ENCODE measurements around the gene TOMT.
A peak's percentile ranks its signal among the peaks of the same experiment; 100 is the strongest.
"Not testable (repeated sequence)": the region's sequence is repeated elsewhere in the genome, so short reads cannot be mapped to it uniquely, and the experiment has no call there.

The TOMT gene

GRCh38 chr11:72129381-72129780, 23.7 kb downstream of the TOMT start:
- Histone ChIP-seq H3K4me1 (ENCODE audit: control insufficient read depth, insufficient read depth, low read length) (no peaks in the 10 kb centered on the region), H3K4me3 (ENCODE audit: low read length) (no peak overlapping the region), H3K4me2 (ENCODE audit: low read length) (no peak overlapping the region), H3K36me3 (ENCODE audit: insufficient read depth, low read length) (no peaks in the 10 kb centered on the region), H3K9me3 (replicated peaks; ENCODE audit: low read length) (peaks cover 3% of the 10 kb centered on the region), H3K27me3 (ENCODE audit: control insufficient read depth, insufficient read depth, low read length) (peaks cover 12% of the 10 kb centered on the region), H3K9ac (ENCODE audit: low read depth, low read length) (no peak overlapping the region)

- no peaks in the 10 kb centered on the region for H3K36me3 ChIP-seq (ENCODE audit: insufficient read depth, low read length)
- H3K27me3 ChIP-seq (ENCODE audit: control insufficient read depth, insufficient read depth, low read length) = peaks cover 12% of the 10 kb centered on the region
- H3K4me3 ChIP-seq (ENCODE audit: low read length) = no peak overlapping the region
- no peak overlapping the region for H3K4me2 ChIP-seq (ENCODE audit: low read length)
- H3K4me1 ChIP-seq (ENCODE audit: control insufficient read depth, insufficient read depth, low read length) = peaks cover 4% of the 10 kb centered on the region
- peaks cover 3% of the 10 kb centered on the region for H3K9me3 ChIP-seq (replicated peaks; ENCODE audit: low read length)
- no peak overlapping the region for H3K9ac ChIP-seq (ENCODE audit: low read depth, low read length)
These were observed 26.9 kb downstream of the TOMT start for GRCh38 chr11:72132646-72133045.

- H3K9me3 ChIP-seq (replicated peaks; ENCODE audit: low read length); H3K4me2 ChIP-seq (ENCODE audit: low read length); H3K4me3 ChIP-seq (ENCODE audit: low read length); H3K36me3 ChIP-seq (ENCODE audit: insufficient read depth, low read length); H3K27me3 ChIP-seq (ENCODE audit: control insufficient read depth, insufficient read depth, low read length); H3K9ac ChIP-seq (ENCODE audit: low read depth, low read length): not testable (repeated sequence)
- H3K4me1 ChIP-seq (ENCODE audit: control insufficient read depth, insufficient read depth, low read length) = peaks cover 13% of the 10 kb centered on the region
These were observed 29.7 kb downstream of the TOMT start, which contains the start of gene FOLR3 for GRCh38 chr11:72135473-72135872. Gene FOLR3, plus strand, starts transcription at chr11:72135725. Its CDS starts 228 bp downstream, at chr11:72135953.

GRCh38 chr11:72135891-72136683, 30.4 kb downstream of the TOMT start:
- H3K4me2 ChIP-seq (ENCODE audit: low read length) = no peak overlapping the region
- no peak overlapping the region for H3K9ac ChIP-seq (ENCODE audit: low read depth, low read length)
- peaks cover 19% of the 10 kb centered on the region for H3K4me1 ChIP-seq (ENCODE audit: control insufficient read depth, insufficient read depth, low read length)
- H3K4me3 ChIP-seq (ENCODE audit: low read length) = no peak overlapping the region
- H3K9me3 ChIP-seq (replicated peaks; ENCODE audit: low read length) = no peaks in the 10 kb centered on the region
- peaks cover 10% of the 10 kb centered on the region for H3K27me3 ChIP-seq (ENCODE audit: control insufficient read depth, insufficient read depth, low read length)
- no peaks in the 10 kb centered on the region for H3K36me3 ChIP-seq (ENCODE audit: insufficient read depth, low read length)

GRCh38 chr11:72136684-72137262, 31.0 kb downstream of the TOMT start:
- Histone ChIP-seq H3K36me3 (ENCODE audit: insufficient read depth, low read length) (no peaks in the 10 kb centered on the region), H3K4me2 (ENCODE audit: low read length) (no peak overlapping the region), H3K9ac (ENCODE audit: low read depth, low read length) (no peak overlapping the region), H3K9me3 (replicated peaks; ENCODE audit: low read length) (no peaks in the 10 kb centered on the region), H3K4me1 (ENCODE audit: control insufficient read depth, insufficient read depth, low read length) (peaks cover 26% of the 10 kb centered on the region), H3K27me3 (ENCODE audit: control insufficient read depth, insufficient read depth, low read length) (peaks cover 10% of the 10 kb centered on the region), H3K4me3 (ENCODE audit: low read length) (no peak overlapping the region)

- H3K36me3 ChIP-seq (ENCODE audit: insufficient read depth, low read length) = no peaks in the 10 kb centered on the region
- no peaks in the 10 kb centered on the region for H3K27me3 ChIP-seq (ENCODE audit: control insufficient read depth, insufficient read depth, low read length)
- H3K4me1 ChIP-seq (ENCODE audit: control insufficient read depth, insufficient read depth, low read length) = peaks cover 34% of the 10 kb centered on the region
- no peak overlapping the region for H3K9ac ChIP-seq (ENCODE audit: low read depth, low read length)
- H3K9me3 ChIP-seq (replicated peaks; ENCODE audit: low read length) = no peaks in the 10 kb centered on the region
- H3K4me2 ChIP-seq (ENCODE audit: low read length) = no peak overlapping the region
- H3K4me3 ChIP-seq (ENCODE audit: low read length) = no peak overlapping the region
These were observed 33.2 kb downstream of the TOMT start for GRCh38 chr11:72138821-72139390.

GRCh38 chr11:72139500-72139899, 33.8 kb downstream of the TOMT start:
- Histone ChIP-seq H3K36me3 (ENCODE audit: insufficient read depth, low read length) (no peaks in the 10 kb centered on the region), H3K4me1 (ENCODE audit: control insufficient read depth, insufficient read depth, low read length) (peaks cover 40% of the 10 kb centered on the region), H3K9ac (ENCODE audit: low read depth, low read length) (no peak overlapping the region), H3K9me3 (replicated peaks; ENCODE audit: low read length) (no peaks in the 10 kb centered on the region), H3K4me3 (ENCODE audit: low read length) (no peak overlapping the region), H3K27me3 (ENCODE audit: control insufficient read depth, insufficient read depth, low read length) (no peaks in the 10 kb centered on the region), H3K4me2 (ENCODE audit: low read length) (no peak overlapping the region)

- Histone ChIP-seq H3K36me3 (ENCODE audit: insufficient read depth, low read length) (no peaks in the 10 kb centered on the region), H3K4me2 (ENCODE audit: low read length) (peak overlapping the region; percentile 45), H3K4me3 (ENCODE audit: low read length) (no peak overlapping the region), H3K4me1 (ENCODE audit: control insufficient read depth, insufficient read depth, low read length) (peaks cover 45% of the 10 kb centered on the region), H3K9me3 (replicated peaks; ENCODE audit: low read length) (no peaks in the 10 kb centered on the region), H3K27me3 (ENCODE audit: control insufficient read depth, insufficient read depth, low read length) (no peaks in the 10 kb centered on the region), H3K9ac (ENCODE audit: low read depth, low read length) (peak overlapping the region; percentile 65)
These were observed 34.9 kb downstream of the TOMT start for GRCh38 chr11:72140661-72141060.

- no peaks in the 10 kb centered on the region for H3K36me3 ChIP-seq (ENCODE audit: insufficient read depth, low read length)
- no peaks in the 10 kb centered on the region for H3K9me3 ChIP-seq (replicated peaks; ENCODE audit: low read length)
- H3K27me3 ChIP-seq (ENCODE audit: control insufficient read depth, insufficient read depth, low read length) = no peaks in the 10 kb centered on the region
- H3K9ac ChIP-seq (ENCODE audit: low read depth, low read length) = peak overlapping the region; percentile 65
- peaks cover 45% of the 10 kb centered on the region for H3K4me1 ChIP-seq (ENCODE audit: control insufficient read depth, insufficient read depth, low read length)
- H3K4me2 ChIP-seq (ENCODE audit: low read length) = peak overlapping the region; percentile 45
- no peak overlapping the region for H3K4me3 ChIP-seq (ENCODE audit: low read length)
These were observed 35.3 kb downstream of the TOMT start for GRCh38 chr11:72141066-72141465.

GRCh38 chr11:72142086-72142485, 36.4 kb downstream of the TOMT start:
- H3K4me1 ChIP-seq (ENCODE audit: control insufficient read depth, insufficient read depth, low read length) = peaks cover 41% of the 10 kb centered on the region

GRCh38 chr11:72142543-72142942, 36.8 kb downstream of the TOMT start:
- H3K9ac ChIP-seq (ENCODE audit: low read depth, low read length); H3K9me3 ChIP-seq (replicated peaks; ENCODE audit: low read length); H3K4me2 ChIP-seq (ENCODE audit: low read length); H3K27me3 ChIP-seq (ENCODE audit: control insufficient read depth, insufficient read depth, low read length); H3K4me3 ChIP-seq (ENCODE audit: low read length); H3K36me3 ChIP-seq (ENCODE audit: insufficient read depth, low read length): not testable (repeated sequence)
- peaks cover 41% of the 10 kb centered on the region for H3K4me1 ChIP-seq (ENCODE audit: control insufficient read depth, insufficient read depth, low read length)

More at GRCh38 chr11:72142086-72142485, 36.4 kb downstream of the TOMT start:
- not testable (repeated sequence) for H3K36me3 ChIP-seq (ENCODE audit: insufficient read depth, low read length); H3K4me3 ChIP-seq (ENCODE audit: low read length); H3K27me3 ChIP-seq (ENCODE audit: control insufficient read depth, insufficient read depth, low read length); H3K4me2 ChIP-seq (ENCODE audit: low read length); H3K9me3 ChIP-seq (replicated peaks; ENCODE audit: low read length)
- peak overlapping the region; percentile 57 for H3K9ac ChIP-seq (ENCODE audit: low read depth, low read length)

Data from skeletal muscle satellite cell (primary cell).